Measurements from ENCODE around the gene RUNX1. TPM values are rescaled to one million over a fixed set of nuclear protein-coding genes. Genes with fewer than 3 reads are reported as not detected.

The RUNX1 gene
- polyA plus RNA-seq, 1 of the 3 experiments (the other 2 are of a cell fraction) = 17.1 TPM

- no peak overlapping the region for H3K27ac ChIP-seq (ENCODE audit: low read depth in 2 of 2, low read length in 1 of 2)
- no peak overlapping the region for H2AFZ ChIP-seq (ENCODE audit: low read depth)
- H3K9me3 ChIP-seq = no peaks in the 10 kb centered on the region
- H4K20me1 ChIP-seq (ENCODE audit: insufficient read depth) = no peaks in the 10 kb centered on the region
- ChIA-PET CTCF (no interaction called here), POLR2A (no interaction called here)
- H3K9ac ChIP-seq = no peak overlapping the region
- TF ChIP-seq RAD21 (IDR thresholded peaks at IDR 0.05; ENCODE audit: low read length) (no peak), EP300 (IDR thresholded peaks at IDR 0.05; ENCODE audit: borderline replicate concordance in 1 of 2, low read depth in 1 of 2, low read length in 1 of 2) (no peak), YY1 (IDR thresholded peaks at IDR 0.05; ENCODE audit: low read depth) (no peak)
- TF ChIP-seq, protein P1, sequence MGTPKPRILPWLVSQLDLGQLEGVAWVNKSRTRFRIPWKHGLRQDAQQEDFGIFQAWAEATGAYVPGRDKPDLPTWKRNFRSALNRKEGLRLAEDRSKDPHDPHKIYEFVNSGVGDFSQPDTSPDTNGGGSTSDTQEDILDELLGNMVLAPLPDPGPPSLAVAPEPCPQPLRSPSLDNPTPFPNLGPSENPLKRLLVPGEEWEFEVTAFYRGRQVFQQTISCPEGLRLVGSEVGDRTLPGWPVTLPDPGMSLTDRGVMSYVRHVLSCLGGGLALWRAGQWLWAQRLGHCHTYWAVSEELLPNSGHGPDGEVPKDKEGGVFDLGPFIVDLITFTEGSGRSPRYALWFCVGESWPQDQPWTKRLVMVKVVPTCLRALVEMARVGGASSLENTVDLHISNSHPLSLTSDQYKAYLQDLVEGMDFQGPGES (IDR thresholded peaks at IDR 0.05; ENCODE audit: low read depth, low read length) = no peak
- no peaks in the 10 kb centered on the region for H3K4me1 ChIP-seq (ENCODE audit: control insufficient read depth in 1 of 2, insufficient read depth in 2 of 2, low read depth in 1 of 2, low read length in 1 of 2)
- no peaks in the 10 kb centered on the region for H3K79me2 ChIP-seq (ENCODE audit: insufficient read depth)
- no peak for DNase-seq
- 79% methylated on average over 5 of the region's 5 CpGs for WGBS (ENCODE audit: low lambda C conversion rate)
- H3K27me3 ChIP-seq (ENCODE audit: insufficient read depth) = no peaks in the 10 kb centered on the region
- H3K36me3 ChIP-seq (replicated peaks in 1 of 2; ENCODE audit: control insufficient read depth in 1 of 2, insufficient read depth in 2 of 2, low read length in 1 of 2) = no peaks in the 10 kb centered on the region
- no peak overlapping the region for H3K4me2 ChIP-seq
- H3K9me2 ChIP-seq = no peaks in the 10 kb centered on the region
- H3K4me3 ChIP-seq (ENCODE audit: low read depth in 2 of 2, low read length in 1 of 2) = no peak overlapping the region
- no peaks in the 10 kb centered on the region for H3F3A ChIP-seq (replicated peaks; ENCODE audit: insufficient read depth)
Measured at GRCh38 chr21:35093514-35093913, 44.4 kb upstream of the RUNX1 start.

DNA sequence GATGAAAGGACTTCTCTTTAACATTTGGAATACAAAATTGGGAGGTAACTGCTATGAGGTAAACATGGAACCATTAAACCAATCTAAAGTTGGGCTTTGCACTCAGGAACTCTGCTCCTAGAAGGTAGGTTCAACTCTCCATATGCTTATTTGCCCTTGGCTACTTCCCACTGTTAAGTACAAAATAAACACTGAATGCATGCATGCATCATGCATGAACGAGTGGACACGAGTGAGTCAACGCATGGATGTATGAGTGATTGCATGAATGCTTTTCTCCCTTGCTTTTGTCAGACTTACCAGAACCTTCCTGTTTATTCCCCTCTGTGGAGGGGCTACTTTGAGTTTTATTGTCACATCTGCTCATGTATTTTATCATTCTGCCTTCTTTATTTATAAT, 42.4 kb upstream of the RUNX1 start:
- Histone ChIP-seq H3K4me3 (ENCODE audit: low read depth in 2 of 2, low read length in 1 of 2) (no peak overlapping the region), H3K36me3 (replicated peaks in 1 of 2; ENCODE audit: control insufficient read depth in 1 of 2, insufficient read depth in 2 of 2, low read length in 1 of 2) (no peaks in the 10 kb centered on the region), H3K9me2 (no peaks in the 10 kb centered on the region), H3K9ac (no peak overlapping the region), H4K20me1 (ENCODE audit: insufficient read depth) (no peaks in the 10 kb centered on the region), H3K4me1 (ENCODE audit: control insufficient read depth in 1 of 2, insufficient read depth in 2 of 2, low read depth in 1 of 2, low read length in 1 of 2) (no peaks in the 10 kb centered on the region), H2AFZ (ENCODE audit: low read depth) (no peak overlapping the region), H3K79me2 (ENCODE audit: insufficient read depth) (no peaks in the 10 kb centered on the region), H3K27ac (ENCODE audit: low read depth in 2 of 2, low read length in 1 of 2) (no peak overlapping the region), H3K4me2 (no peak overlapping the region), H3K9me3 (no peaks in the 10 kb centered on the region), H3K27me3 (ENCODE audit: insufficient read depth) (no peaks in the 10 kb centered on the region), H3F3A (replicated peaks; ENCODE audit: insufficient read depth) (no peaks in the 10 kb centered on the region)
- 88% methylated on average over 3 of the region's 3 CpGs for WGBS (ENCODE audit: low lambda C conversion rate)
- ChIA-PET POLR2A (no interaction called here), CTCF (no interaction called here)
- TF ChIP-seq CHD2 (IDR thresholded peaks at IDR 0.05; ENCODE audit: low read length, partially characterized antibody) (no peak), NFIC (IDR thresholded peaks at IDR 0.05; ENCODE audit: borderline replicate concordance) (no peak), FOXM1 (IDR thresholded peaks at IDR 0.05; ENCODE audit: low read depth) (no peak), SIN3A (IDR thresholded peaks at IDR 0.05; ENCODE audit: borderline replicate concordance, low read depth, low read length) (no peak), TEAD4 (IDR thresholded peaks at IDR 0.05; ENCODE audit: borderline replicate concordance, insufficient read depth) (no peak), TCF12 (IDR thresholded peaks at IDR 0.05) (no peak), MEF2A (IDR thresholded peaks at IDR 0.05; ENCODE audit: borderline replicate concordance, low read depth) (no peak), NRF1 (IDR thresholded peaks at IDR 0.05; ENCODE audit: low read depth, low read length) (no peak), PBX3 (IDR thresholded peaks at IDR 0.05) (no peak), GATA2 (CRISPR knock-in tag; IDR thresholded peaks at IDR 0.05) (no peak), RFX5 (IDR thresholded peaks at IDR 0.05; ENCODE audit: low read length) (no peak), YY1 (IDR thresholded peaks at IDR 0.05; ENCODE audit: low read depth) (no peak), ZBTB33 (IDR thresholded peaks at IDR 0.05; ENCODE audit: borderline replicate concordance, low read depth) (no peak), FOXJ3 (CRISPR knock-in tag; IDR thresholded peaks at IDR 0.05) (no peak), EP300 (IDR thresholded peaks at IDR 0.05; ENCODE audit: borderline replicate concordance in 1 of 2, low read depth in 1 of 2, low read length in 1 of 2) (no peak), RAD21 (IDR thresholded peaks at IDR 0.05; ENCODE audit: low read length) (no peak), POLR2AphosphoS5 (IDR thresholded peaks at IDR 0.05; ENCODE audit: low read depth, low read length) (no peak), JUND (IDR thresholded peaks at IDR 0.05) (no peak)
- TF ChIP-seq, protein P2, sequence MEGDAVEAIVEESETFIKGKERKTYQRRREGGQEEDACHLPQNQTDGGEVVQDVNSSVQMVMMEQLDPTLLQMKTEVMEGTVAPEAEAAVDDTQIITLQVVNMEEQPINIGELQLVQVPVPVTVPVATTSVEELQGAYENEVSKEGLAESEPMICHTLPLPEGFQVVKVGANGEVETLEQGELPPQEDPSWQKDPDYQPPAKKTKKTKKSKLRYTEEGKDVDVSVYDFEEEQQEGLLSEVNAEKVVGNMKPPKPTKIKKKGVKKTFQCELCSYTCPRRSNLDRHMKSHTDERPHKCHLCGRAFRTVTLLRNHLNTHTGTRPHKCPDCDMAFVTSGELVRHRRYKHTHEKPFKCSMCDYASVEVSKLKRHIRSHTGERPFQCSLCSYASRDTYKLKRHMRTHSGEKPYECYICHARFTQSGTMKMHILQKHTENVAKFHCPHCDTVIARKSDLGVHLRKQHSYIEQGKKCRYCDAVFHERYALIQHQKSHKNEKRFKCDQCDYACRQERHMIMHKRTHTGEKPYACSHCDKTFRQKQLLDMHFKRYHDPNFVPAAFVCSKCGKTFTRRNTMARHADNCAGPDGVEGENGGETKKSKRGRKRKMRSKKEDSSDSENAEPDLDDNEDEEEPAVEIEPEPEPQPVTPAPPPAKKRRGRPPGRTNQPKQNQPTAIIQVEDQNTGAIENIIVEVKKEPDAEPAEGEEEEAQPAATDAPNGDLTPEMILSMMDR (IDR thresholded peaks at IDR 0.05) = no peak
- TF ChIP-seq, protein P3, sequence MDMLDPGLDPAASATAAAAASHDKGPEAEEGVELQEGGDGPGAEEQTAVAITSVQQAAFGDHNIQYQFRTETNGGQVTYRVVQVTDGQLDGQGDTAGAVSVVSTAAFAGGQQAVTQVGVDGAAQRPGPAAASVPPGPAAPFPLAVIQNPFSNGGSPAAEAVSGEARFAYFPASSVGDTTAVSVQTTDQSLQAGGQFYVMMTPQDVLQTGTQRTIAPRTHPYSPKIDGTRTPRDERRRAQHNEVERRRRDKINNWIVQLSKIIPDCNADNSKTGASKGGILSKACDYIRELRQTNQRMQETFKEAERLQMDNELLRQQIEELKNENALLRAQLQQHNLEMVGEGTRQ (IDR thresholded peaks at IDR 0.05; ENCODE audit: borderline replicate concordance, low read depth, low read length) = no peak
- DNase-seq = no peak
